ENCODE data around the gene CBS. TPM values are rescaled to one million over a fixed set of nuclear protein-coding genes. Genes with fewer than 3 reads are reported as not detected.
A peak's percentile ranks its signal among the peaks of the same experiment; 100 is the strongest.
"Not testable (repeated sequence)": the region's sequence is repeated elsewhere in the genome, so short reads cannot be mapped to it uniquely, and the experiment has no call there.

Gene CBS
- total and polyA plus RNA-seq, 2 of the 13 experiments (the other 11 are each of a cell fraction or from before 2014, with no cell fraction given): 64.7 to 99.3 TPM

- H3K4me1 ChIP-seq (ENCODE audit: insufficient read depth, low read length); FAIRE-seq; H3K79me2 ChIP-seq (ENCODE audit: insufficient read depth, low read length); in situ Hi-C loops (cut with HindIII; ENCODE audit: extremely low pct_ligation_motif_present, low pct_unique_long_range_greater_than_20kb); CTCF ChIA-PET (ENCODE audit: low intra/inter-chr PET ratio, low total read pairs); H3K9me3 ChIP-seq (ENCODE audit: low read length); H3K4me3 ChIP-seq (replicated peaks in 1 of 3; ENCODE audit: insufficient read depth in 1 of 3, low read depth in 2 of 3, low read length in 3 of 3); H4K20me1 ChIP-seq (ENCODE audit: insufficient read depth, low read length); H3K4me2 ChIP-seq (ENCODE audit: low read depth, low read length); H3K9ac ChIP-seq (ENCODE audit: insufficient read depth, low read depth, low read length); ATAC-seq; H2AFZ ChIP-seq (ENCODE audit: low read length); DNase-seq (ENCODE audit: low spot score); BruUV-seq (replicated peaks); POLR2A ChIA-PET; H3K36me3 ChIP-seq (replicated peaks in 1 of 2; ENCODE audit: control insufficient read depth in 1 of 2, insufficient read depth in 2 of 2, low read length in 2 of 2); H3K27me3 ChIP-seq (ENCODE audit: control insufficient read depth in 1 of 2, insufficient read depth in 2 of 2, low read length in 2 of 2); H3K27ac ChIP-seq (ENCODE audit: extremely low read length, insufficient read depth, low read length); intact Hi-C loops (cut with micrococcal nuclease; ENCODE audit: unreplicated experiment): not testable (repeated sequence)
- WGBS (ENCODE audit: low lambda C conversion rate): no CpG with 5 or more reads among the region's 77 CpGs
Observed at GRCh38 chr21:43076023-43076637, 495 bp upstream of the CBS start.

GRCh38 chr21:43074401-43075169, 1.1 kb downstream of the CBS start:
- H2AFZ ChIP-seq (ENCODE audit: low read length); in situ Hi-C loops (cut with HindIII; ENCODE audit: extremely low pct_ligation_motif_present, low pct_unique_long_range_greater_than_20kb); H3K4me2 ChIP-seq (ENCODE audit: low read depth, low read length); H3K36me3 ChIP-seq (replicated peaks in 1 of 2; ENCODE audit: control insufficient read depth in 1 of 2, insufficient read depth in 2 of 2, low read length in 2 of 2); H3K9me3 ChIP-seq (ENCODE audit: low read length); CTCF ChIA-PET (ENCODE audit: low intra/inter-chr PET ratio, low total read pairs); H4K20me1 ChIP-seq (ENCODE audit: insufficient read depth, low read length); DNase-seq (ENCODE audit: low spot score); ATAC-seq; intact Hi-C loops (cut with micrococcal nuclease; ENCODE audit: unreplicated experiment); H3K4me1 ChIP-seq (ENCODE audit: insufficient read depth, low read length); POLR2A ChIA-PET; H3K4me3 ChIP-seq (replicated peaks in 1 of 3; ENCODE audit: insufficient read depth in 1 of 3, low read depth in 2 of 3, low read length in 3 of 3); H3K9ac ChIP-seq (ENCODE audit: insufficient read depth, low read depth, low read length); H3K79me2 ChIP-seq (ENCODE audit: insufficient read depth, low read length); FAIRE-seq; H3K27ac ChIP-seq (ENCODE audit: extremely low read length, insufficient read depth, low read length); H3K27me3 ChIP-seq (ENCODE audit: control insufficient read depth in 1 of 2, insufficient read depth in 2 of 2, low read length in 2 of 2): not testable (repeated sequence)
- WGBS (ENCODE audit: low lambda C conversion rate): no CpG with 5 or more reads among the region's 74 CpGs
- BruUV-seq (replicated peaks): TSS peak; percentile 74

- in situ Hi-C loops (cut with HindIII; ENCODE audit: extremely low pct_ligation_motif_present, low pct_unique_long_range_greater_than_20kb); DNase-seq (ENCODE audit: low spot score); H3K27me3 ChIP-seq (ENCODE audit: control insufficient read depth in 1 of 2, insufficient read depth in 2 of 2, low read length in 2 of 2); H3K9me3 ChIP-seq (ENCODE audit: low read length); H3K36me3 ChIP-seq (replicated peaks in 1 of 2; ENCODE audit: control insufficient read depth in 1 of 2, insufficient read depth in 2 of 2, low read length in 2 of 2); H2AFZ ChIP-seq (ENCODE audit: low read length); intact Hi-C loops (cut with micrococcal nuclease; ENCODE audit: unreplicated experiment); H3K79me2 ChIP-seq (ENCODE audit: insufficient read depth, low read length); FAIRE-seq; H3K4me1 ChIP-seq (ENCODE audit: insufficient read depth, low read length); H4K20me1 ChIP-seq (ENCODE audit: insufficient read depth, low read length); H3K9ac ChIP-seq (ENCODE audit: insufficient read depth, low read depth, low read length); H3K4me3 ChIP-seq (replicated peaks in 1 of 3; ENCODE audit: insufficient read depth in 1 of 3, low read depth in 2 of 3, low read length in 3 of 3); POLR2A ChIA-PET; H3K4me2 ChIP-seq (ENCODE audit: low read depth, low read length); ATAC-seq; CTCF ChIA-PET (ENCODE audit: low intra/inter-chr PET ratio, low total read pairs); H3K27ac ChIP-seq (ENCODE audit: extremely low read length, insufficient read depth, low read length): not testable (repeated sequence)
- TSS peak; percentile 22 for BruUV-seq (replicated peaks)
- no CpG with 5 or more reads among the region's 11 CpGs for WGBS (ENCODE audit: low lambda C conversion rate)
Observed at GRCh38 chr21:43072742-43073141, 2.9 kb downstream of the CBS start.

GRCh38 chr21:43069682-43070081, 6.0 kb downstream of the CBS start:
- H3K4me1 ChIP-seq (ENCODE audit: insufficient read depth, low read length); H3K4me3 ChIP-seq (replicated peaks in 1 of 3; ENCODE audit: insufficient read depth in 1 of 3, low read depth in 2 of 3, low read length in 3 of 3); ATAC-seq; H3K36me3 ChIP-seq (replicated peaks in 1 of 2; ENCODE audit: control insufficient read depth in 1 of 2, insufficient read depth in 2 of 2, low read length in 2 of 2); H3K4me2 ChIP-seq (ENCODE audit: low read depth, low read length); H2AFZ ChIP-seq (ENCODE audit: low read length); H3K27me3 ChIP-seq (ENCODE audit: control insufficient read depth in 1 of 2, insufficient read depth in 2 of 2, low read length in 2 of 2); H3K27ac ChIP-seq (ENCODE audit: extremely low read length, insufficient read depth, low read length); DNase-seq (ENCODE audit: low spot score); POLR2A ChIA-PET; CTCF ChIA-PET (ENCODE audit: low intra/inter-chr PET ratio, low total read pairs); H4K20me1 ChIP-seq (ENCODE audit: insufficient read depth, low read length); in situ Hi-C loops (cut with HindIII; ENCODE audit: extremely low pct_ligation_motif_present, low pct_unique_long_range_greater_than_20kb); intact Hi-C loops (cut with micrococcal nuclease; ENCODE audit: unreplicated experiment); H3K79me2 ChIP-seq (ENCODE audit: insufficient read depth, low read length); FAIRE-seq; H3K9ac ChIP-seq (ENCODE audit: insufficient read depth, low read depth, low read length); BruUV-seq (replicated peaks); H3K9me3 ChIP-seq (ENCODE audit: low read length): not testable (repeated sequence)
- WGBS (ENCODE audit: low lambda C conversion rate): no CpG with 5 or more reads among the region's 10 CpGs
